Measurements from ENCODE around the gene GOLGA6A.

GRCh38 chr15:74060251-74060650 is 22.1 kb downstream of the GOLGA6A start:
- TF ChIP-seq POLR2AphosphoS5 (IDR thresholded peaks at IDR 0.05): no peak
- TF ChIP-seq, protein P1, sequence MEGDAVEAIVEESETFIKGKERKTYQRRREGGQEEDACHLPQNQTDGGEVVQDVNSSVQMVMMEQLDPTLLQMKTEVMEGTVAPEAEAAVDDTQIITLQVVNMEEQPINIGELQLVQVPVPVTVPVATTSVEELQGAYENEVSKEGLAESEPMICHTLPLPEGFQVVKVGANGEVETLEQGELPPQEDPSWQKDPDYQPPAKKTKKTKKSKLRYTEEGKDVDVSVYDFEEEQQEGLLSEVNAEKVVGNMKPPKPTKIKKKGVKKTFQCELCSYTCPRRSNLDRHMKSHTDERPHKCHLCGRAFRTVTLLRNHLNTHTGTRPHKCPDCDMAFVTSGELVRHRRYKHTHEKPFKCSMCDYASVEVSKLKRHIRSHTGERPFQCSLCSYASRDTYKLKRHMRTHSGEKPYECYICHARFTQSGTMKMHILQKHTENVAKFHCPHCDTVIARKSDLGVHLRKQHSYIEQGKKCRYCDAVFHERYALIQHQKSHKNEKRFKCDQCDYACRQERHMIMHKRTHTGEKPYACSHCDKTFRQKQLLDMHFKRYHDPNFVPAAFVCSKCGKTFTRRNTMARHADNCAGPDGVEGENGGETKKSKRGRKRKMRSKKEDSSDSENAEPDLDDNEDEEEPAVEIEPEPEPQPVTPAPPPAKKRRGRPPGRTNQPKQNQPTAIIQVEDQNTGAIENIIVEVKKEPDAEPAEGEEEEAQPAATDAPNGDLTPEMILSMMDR (IDR thresholded peaks at IDR 0.05): no peak
